Measurements from ENCODE around the gene GOSR1. TPM values are rescaled to one million over a fixed set of nuclear protein-coding genes. Genes with fewer than 3 reads are reported as not detected.
"Not testable (repeated sequence)": the region's sequence is repeated elsewhere in the genome, so short reads cannot be mapped to it uniquely, and the experiment has no call there.

GOSR1 gene
- total and polyA plus RNA-seq, 12 donors: 7.9 to 43.9 (median 32.2) TPM

DNA sequence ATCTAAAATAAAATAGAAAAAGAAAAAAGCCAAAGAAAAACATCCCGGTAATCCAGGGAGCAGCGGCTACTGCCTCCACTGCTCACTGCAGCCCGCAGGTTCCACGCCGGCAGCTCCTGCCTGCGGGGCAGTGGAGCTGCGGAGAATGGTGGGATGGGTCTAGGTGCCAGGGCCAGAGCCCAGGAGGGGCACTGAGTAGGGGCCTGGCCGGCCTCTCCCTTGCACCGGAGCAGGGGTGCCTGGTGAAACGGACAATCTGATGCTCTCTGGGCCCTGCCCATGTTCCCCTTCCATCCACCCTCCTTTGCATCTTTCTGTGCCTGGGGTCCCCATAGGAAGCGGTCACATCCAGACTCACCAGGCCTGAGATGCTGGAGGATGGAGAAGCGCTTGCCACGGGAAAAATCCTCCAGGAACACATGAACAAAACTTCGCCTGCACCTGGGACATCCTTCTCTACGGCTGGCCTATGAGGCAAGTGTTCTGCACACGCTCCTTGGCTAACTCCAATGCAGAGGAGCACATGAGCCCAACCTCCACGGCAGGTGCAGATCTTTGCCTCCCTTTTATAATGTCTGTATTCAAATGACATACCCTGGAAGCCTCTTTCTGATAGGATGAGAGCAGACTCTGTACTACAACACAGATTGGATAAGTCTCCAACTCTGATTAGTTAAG is 98.6 kb downstream of the GOSR1 start:
- H3K9me3 ChIP-seq; H3K4me3 ChIP-seq; H3K36me3 ChIP-seq; DNase-seq; H3K27ac ChIP-seq; ATAC-seq; H3K27me3 ChIP-seq; H3K4me1 ChIP-seq; intact Hi-C loops (cut with DNase I): not testable (repeated sequence)
- 89 to 90% methylated on average over 16 to 17 of the region's 17 CpGs for WGBS, 2 donors

DNA sequence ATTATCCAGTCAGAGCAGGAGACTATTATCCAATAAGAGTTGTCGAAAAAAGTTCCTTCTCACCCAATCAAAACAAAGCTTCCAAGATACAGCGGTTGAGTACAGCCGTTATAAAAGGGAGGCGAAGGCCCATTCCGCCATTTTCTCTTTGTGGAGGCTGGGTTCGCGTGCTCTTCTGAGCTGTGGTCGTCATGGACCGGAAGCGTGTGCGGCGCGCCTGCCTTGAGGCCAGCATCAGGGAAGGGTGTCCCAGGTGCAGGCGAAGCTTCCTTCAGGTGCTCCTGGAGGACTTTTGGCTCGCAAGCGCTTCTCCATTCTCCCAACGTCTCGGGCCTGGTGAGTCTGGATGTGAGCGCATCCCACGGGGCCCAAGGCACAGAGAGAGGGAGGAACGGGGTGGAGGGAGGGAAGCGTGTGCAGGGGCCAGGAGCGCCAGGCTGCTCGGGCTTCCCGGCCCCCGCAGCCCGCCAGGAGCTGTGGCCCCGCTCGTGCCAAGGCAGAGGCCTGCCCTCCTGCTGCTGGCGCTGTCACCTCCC is 99.2 kb downstream of the GOSR1 start:
- TF ChIP-seq, protein P1, sequence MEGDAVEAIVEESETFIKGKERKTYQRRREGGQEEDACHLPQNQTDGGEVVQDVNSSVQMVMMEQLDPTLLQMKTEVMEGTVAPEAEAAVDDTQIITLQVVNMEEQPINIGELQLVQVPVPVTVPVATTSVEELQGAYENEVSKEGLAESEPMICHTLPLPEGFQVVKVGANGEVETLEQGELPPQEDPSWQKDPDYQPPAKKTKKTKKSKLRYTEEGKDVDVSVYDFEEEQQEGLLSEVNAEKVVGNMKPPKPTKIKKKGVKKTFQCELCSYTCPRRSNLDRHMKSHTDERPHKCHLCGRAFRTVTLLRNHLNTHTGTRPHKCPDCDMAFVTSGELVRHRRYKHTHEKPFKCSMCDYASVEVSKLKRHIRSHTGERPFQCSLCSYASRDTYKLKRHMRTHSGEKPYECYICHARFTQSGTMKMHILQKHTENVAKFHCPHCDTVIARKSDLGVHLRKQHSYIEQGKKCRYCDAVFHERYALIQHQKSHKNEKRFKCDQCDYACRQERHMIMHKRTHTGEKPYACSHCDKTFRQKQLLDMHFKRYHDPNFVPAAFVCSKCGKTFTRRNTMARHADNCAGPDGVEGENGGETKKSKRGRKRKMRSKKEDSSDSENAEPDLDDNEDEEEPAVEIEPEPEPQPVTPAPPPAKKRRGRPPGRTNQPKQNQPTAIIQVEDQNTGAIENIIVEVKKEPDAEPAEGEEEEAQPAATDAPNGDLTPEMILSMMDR (IDR thresholded peaks at IDR 0.05): no peak
- 85 to 94% methylated on average over 23 to 30 of the region's 30 CpGs for WGBS, 2 donors
- DNase-seq (no peak), ATAC-seq (peak in 1 of 8 donors; percentile 41)
- no peaks in the 10 kb centered on the region for H3K9me3 ChIP-seq
- peak overlapping the region in 1 of 10 donors; percentile 38 for H3K4me3 ChIP-seq
- no peaks in the 10 kb centered on the region for H3K36me3 ChIP-seq
- intact Hi-C loops (cut with DNase I): no loop called here
- H3K27ac ChIP-seq: no peak overlapping the region
- H3K27me3 ChIP-seq: peaks cover 0 to 6% (median 0%) of the 10 kb centered on the region in 7 donors
- no peaks in the 10 kb centered on the region for H3K4me1 ChIP-seq

Other genes with a start within 250 kb of the GOSR1 start
- under 1 TPM in 9 of 10 donors, not detected in 1; 0.13 to 0.71 (median 0.28) TPM for gene SLC6A4, start 241.7 kb upstream of the GOSR1 start, total RNA-seq
- under 1 TPM; 0.29 to 0.52 TPM for gene SLC6A4, start 241.7 kb upstream of the GOSR1 start, polyA plus RNA-seq
- gene BLMH, start 185.5 kb upstream of the GOSR1 start, total RNA-seq: 10 to 100 TPM; 13.7 to 22.2 (median 15.9) TPM
- gene BLMH, start 185.5 kb upstream of the GOSR1 start, polyA plus RNA-seq: 10 to 100 TPM in 1 of 2 donors, 1 to 10 TPM in 1; 9.6 to 16.5 TPM
- gene TMIGD1, start 143.4 kb upstream of the GOSR1 start, total RNA-seq: not detected
- not detected for gene TMIGD1, start 143.4 kb upstream of the GOSR1 start, polyA plus RNA-seq
- 10 to 100 TPM; 20.4 to 44.0 (median 23.0) TPM for gene CPD, start 98.5 kb upstream of the GOSR1 start, total RNA-seq
- gene CPD, start 98.5 kb upstream of the GOSR1 start, polyA plus RNA-seq: 10 to 100 TPM in 1 of 2 donors, 1 to 10 TPM in 1; 4.2 to 14.3 TPM